Measurements from ENCODE around the gene NCSTN. TPM values are rescaled to one million over a fixed set of nuclear protein-coding genes. Genes with fewer than 3 reads are reported as not detected.
A peak's percentile ranks its signal among the peaks of the same experiment; 100 is the strongest.

The NCSTN gene
- total and polyA plus RNA-seq, 9 of the 15 experiments (the other 6 are each of a cell fraction or from before 2014, with no cell fraction given): 21.3 to 91.1 (median 57.9) TPM

GRCh38 chr1:160351629-160352028, 8.4 kb downstream of the NCSTN start:
- no peaks in the 10 kb centered on the region for H3K9me1 ChIP-seq (ENCODE audit: control insufficient read depth, insufficient read depth, low read length)
- no peak overlapping the region for H2AFZ ChIP-seq (ENCODE audit: low read depth, low read length)
- 54% methylated on average over 4 of the region's 4 CpGs for WGBS (ENCODE audit: insufficient coverage, low coverage, missing lambda C conversion rate)
- no peaks in the 10 kb centered on the region for H3K4me1 ChIP-seq (replicated peaks in 1 of 2; ENCODE audit: control insufficient read depth in 2 of 2, insufficient read depth in 2 of 2, low read length in 2 of 2)
- H3K4me3 ChIP-seq: no peak overlapping the region
- BruUV-seq (replicated peaks): no TSS peak
- no peaks in the 10 kb centered on the region; the same call in 1 of the 2 replicates for H4K20me1 ChIP-seq (replicated peaks; ENCODE audit: control insufficient read depth, insufficient read depth, low read length)
- TF ChIP-seq RBFOX2 (IDR thresholded peaks at IDR 0.05; ENCODE audit: low read depth, low read length): 0 out of 2 replicates have a peak, but pooled peaks have one; percentile 12
- TF ChIP-seq, protein P1, sequence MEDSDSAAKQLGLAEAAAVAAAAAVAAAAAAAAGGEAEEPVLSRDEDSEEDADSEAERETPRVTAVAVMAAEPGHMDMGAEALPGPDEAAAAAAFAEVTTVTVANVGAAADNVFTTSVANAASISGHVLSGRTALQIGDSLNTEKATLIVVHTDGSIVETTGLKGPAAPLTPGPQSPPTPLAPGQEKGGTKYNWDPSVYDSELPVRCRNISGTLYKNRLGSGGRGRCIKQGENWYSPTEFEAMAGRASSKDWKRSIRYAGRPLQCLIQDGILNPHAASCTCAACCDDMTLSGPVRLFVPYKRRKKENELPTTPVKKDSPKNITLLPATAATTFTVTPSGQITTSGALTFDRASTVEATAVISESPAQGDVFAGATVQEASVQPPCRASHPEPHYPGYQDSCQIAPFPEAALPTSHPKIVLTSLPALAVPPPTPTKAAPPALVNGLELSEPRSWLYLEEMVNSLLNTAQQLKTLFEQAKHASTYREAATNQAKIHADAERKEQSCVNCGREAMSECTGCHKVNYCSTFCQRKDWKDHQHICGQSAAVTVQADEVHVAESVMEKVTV (CRISPR knock-in tag; IDR thresholded peaks at IDR 0.05): no peak
- POLR2A ChIA-PET: interaction anchor here (0.5 to 5.9 kb wide), 8 partner anchors 9 to 104 kb away, joined by 3 to 37 read pairs (median 3); partner anchors contain the start of genes COPA, NCSTN and NHLH1
- no peak overlapping the region for H3K9ac ChIP-seq (ENCODE audit: insufficient read depth in 1 of 2, low read depth in 2 of 2, low read length in 2 of 2)
- no peak overlapping the region for H3K27ac ChIP-seq (ENCODE audit: extremely low read depth, low read depth, low read length)
- CTCF ChIA-PET (ENCODE audit: low intra/inter-chr PET ratio): no interaction called here
- no peak for ATAC-seq
- no peaks in the 10 kb centered on the region for H3K9me3 ChIP-seq (replicated peaks; ENCODE audit: control insufficient read depth, insufficient read depth, low read depth, low read length)
- no peaks in the 10 kb centered on the region for H3K79me2 ChIP-seq (ENCODE audit: control insufficient read depth, insufficient read depth, low read length)
- no peak for FAIRE-seq
- no peaks in the 10 kb centered on the region for H3K27me3 ChIP-seq (ENCODE audit: control insufficient read depth in 2 of 2, insufficient read depth in 2 of 2, low read length in 2 of 2)
- intact Hi-C loops (cut with micrococcal nuclease) (no loop called here), in situ Hi-C loops (cut with MboI) (no loop called here)
- no peak overlapping the region for H3K4me2 ChIP-seq (ENCODE audit: insufficient read depth, low read length)
- no peak for DNase-seq (ENCODE audit: extremely low read depth in 1 of 4, low spot score in 3 of 4)
- H3K36me3 ChIP-seq (ENCODE audit: control insufficient read depth, insufficient read depth, low read length): peaks cover 100% of the 10 kb centered on the region

GRCh38 chr1:160352555-160352954, 9.4 kb downstream of the NCSTN start:
- no peak overlapping the region for H3K9ac ChIP-seq (ENCODE audit: insufficient read depth in 1 of 2, low read depth in 2 of 2, low read length in 2 of 2)
- ChIA-PET CTCF (ENCODE audit: low intra/inter-chr PET ratio) (no interaction called here), POLR2A (interaction anchor here (0.5 to 5.9 kb wide), 5 partner anchors 11 to 207 kb away, joined by 3 to 37 read pairs (median 16); partner anchors contain the start of gene NHLH1)
- H3K9me1 ChIP-seq (ENCODE audit: control insufficient read depth, insufficient read depth, low read length): no peaks in the 10 kb centered on the region
- in situ Hi-C loops (cut with MboI): no loop called here
- no peaks in the 10 kb centered on the region for H3K4me1 ChIP-seq (replicated peaks in 1 of 2; ENCODE audit: control insufficient read depth in 2 of 2, insufficient read depth in 2 of 2, low read length in 2 of 2)
- H3K27ac ChIP-seq (ENCODE audit: extremely low read depth, low read depth, low read length): no peak overlapping the region
- ATAC-seq: no peak
- H3K27me3 ChIP-seq (ENCODE audit: control insufficient read depth in 2 of 2, insufficient read depth in 2 of 2, low read length in 2 of 2): no peaks in the 10 kb centered on the region
- intact Hi-C loops (cut with micrococcal nuclease): no loop called here
- BruUV-seq (replicated peaks): no TSS peak
- TF ChIP-seq, protein P2, sequence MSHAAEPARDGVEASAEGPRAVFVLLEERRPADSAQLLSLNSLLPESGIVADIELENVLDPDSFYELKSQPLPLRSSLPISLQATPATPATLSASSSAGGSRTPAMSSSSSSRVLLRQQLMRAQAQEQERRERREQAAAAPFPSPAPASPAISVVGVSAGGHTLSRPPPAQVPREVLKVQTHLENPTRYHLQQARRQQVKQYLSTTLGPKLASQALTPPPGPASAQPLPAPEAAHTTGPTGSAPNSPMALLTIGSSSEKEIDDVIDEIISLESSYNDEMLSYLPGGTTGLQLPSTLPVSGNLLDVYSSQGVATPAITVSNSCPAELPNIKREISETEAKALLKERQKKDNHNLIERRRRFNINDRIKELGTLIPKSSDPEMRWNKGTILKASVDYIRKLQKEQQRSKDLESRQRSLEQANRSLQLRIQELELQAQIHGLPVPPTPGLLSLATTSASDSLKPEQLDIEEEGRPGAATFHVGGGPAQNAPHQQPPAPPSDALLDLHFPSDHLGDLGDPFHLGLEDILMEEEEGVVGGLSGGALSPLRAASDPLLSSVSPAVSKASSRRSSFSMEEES (CRISPR knock-in tag; IDR thresholded peaks at IDR 0.05): peak; percentile 59
- no peak for TF ChIP-seq PATZ1 (CRISPR knock-in tag; IDR thresholded peaks at IDR 0.05; ENCODE audit: borderline replicate concordance)
- H4K20me1 ChIP-seq (replicated peaks; ENCODE audit: control insufficient read depth, insufficient read depth, low read length): no peaks in the 10 kb centered on the region; the same call in 1 of the 2 replicates
- no peak overlapping the region for H2AFZ ChIP-seq (ENCODE audit: low read depth, low read length)
- H3K9me3 ChIP-seq (replicated peaks; ENCODE audit: control insufficient read depth, insufficient read depth, low read depth, low read length): no peaks in the 10 kb centered on the region
- H3K4me2 ChIP-seq (ENCODE audit: insufficient read depth, low read length): no peak overlapping the region
- no peaks in the 10 kb centered on the region for H3K79me2 ChIP-seq (ENCODE audit: control insufficient read depth, insufficient read depth, low read length)
- H3K4me3 ChIP-seq: no peak overlapping the region
- 85% methylated on average over 8 of the region's 8 CpGs for whole genome bisulfite sequencing (ENCODE audit: insufficient coverage, low coverage, missing lambda C conversion rate)
- no peak for DNase-seq (ENCODE audit: extremely low read depth in 1 of 4, low spot score in 3 of 4)
- H3K36me3 ChIP-seq (ENCODE audit: control insufficient read depth, insufficient read depth, low read length): peaks cover 98% of the 10 kb centered on the region
- no peak for FAIRE-seq
